RKO (cell line): ENCODE results near the gene STARD10.
A peak's percentile ranks its signal among the peaks of the same experiment; 100 is the strongest.
"Not testable (repeated sequence)": the region's sequence is repeated elsewhere in the genome, so short reads cannot be mapped to it uniquely, and the experiment has no call there.

ENCODE experiments used
- DNase-seq: peaks from one replicate; pipeline ENCODE4 v3.0.0-alpha.2; 2016; ENCODE audit warnings: low spot score

Gene STARD10

GRCh38 chr11:72793425-72794367 is at the start of gene STARD10:
STARD10 (minus strand) TSS chr11:72794047; CDS start chr11:72781181, 12,866 bp downstream.
- peak; percentile 96 for DNase-seq

- no peak for DNase-seq
These were observed 48.9 kb upstream of the STARD10 start for GRCh38 chr11:72842653-72843330.

- no peak for DNase-seq
These were observed 48.3 kb upstream of the STARD10 start for GRCh38 chr11:72842126-72842525.

GRCh38 chr11:72841397-72841796 is 47.5 kb upstream of the STARD10 start:
- no peak for DNase-seq

- DNase-seq: no peak
These were observed 46.9 kb upstream of the STARD10 start for GRCh38 chr11:72840780-72841179.

GRCh38 chr11:72838691-72839305 is 45.0 kb upstream of the STARD10 start:
- DNase-seq: no peak

GRCh38 chr11:72836111-72836510 is 42.3 kb upstream of the STARD10 start:
- no peak for DNase-seq

GRCh38 chr11:72834905-72835304 is 41.1 kb upstream of the STARD10 start:
- no peak for DNase-seq

- no peak for DNase-seq
These were observed 40.1 kb upstream of the STARD10 start for GRCh38 chr11:72833811-72834493.

- no peak for DNase-seq
These were observed 39.4 kb upstream of the STARD10 start for GRCh38 chr11:72833083-72833733.

- DNase-seq: no peak
These were observed 38.6 kb upstream of the STARD10 start for GRCh38 chr11:72832301-72833082.

GRCh38 chr11:72831521-72832300 is 37.9 kb upstream of the STARD10 start:
- DNase-seq: peak; percentile 74

- no peak for DNase-seq
These were observed 36.2 kb upstream of the STARD10 start for GRCh38 chr11:72829884-72830533.

GRCh38 chr11:72829178-72829577 is 35.3 kb upstream of the STARD10 start:
- no peak for DNase-seq

- DNase-seq: no peak
These were observed 34.9 kb upstream of the STARD10 start for GRCh38 chr11:72828692-72829101.

GRCh38 chr11:72828081-72828567 is 34.3 kb upstream of the STARD10 start:
- DNase-seq: no peak

GRCh38 chr11:72827656-72828055 is 33.8 kb upstream of the STARD10 start:
- not testable (repeated sequence) for DNase-seq

GRCh38 chr11:72826942-72827480 is 33.2 kb upstream of the STARD10 start:
- no peak for DNase-seq
